Measurements from ENCODE around the gene MFN2.

DNA sequence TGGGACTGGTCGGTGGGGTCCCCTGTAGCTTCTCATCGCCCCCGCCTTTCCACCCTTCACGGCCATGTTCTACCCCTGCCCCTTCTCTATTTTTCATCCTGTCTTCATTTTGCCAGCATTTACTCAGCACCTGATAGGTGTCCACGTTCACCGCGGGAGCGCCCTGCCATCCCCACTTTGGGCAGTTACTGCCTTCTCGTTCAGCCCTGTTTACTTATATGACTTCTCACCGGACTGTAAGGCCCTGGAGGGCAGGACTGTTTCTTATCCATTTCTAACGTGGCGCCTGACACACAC, 380 bp downstream of the MFN2 start:
- TF ChIP-seq FOSL1 (IDR thresholded peaks at IDR 0.05; ENCODE audit: insufficient read depth, low read depth, low read length) (no peak), CHD2 (IDR thresholded peaks at IDR 0.05; ENCODE audit: low read length) (no peak), CTCF (IDR thresholded peaks at IDR 0.05; ENCODE audit: control extremely low read depth in 1 of 3, insufficient read depth in 1 of 3, low read depth in 1 of 3, low read length in 3 of 3) (no peak), RNF2 (IDR thresholded peaks at IDR 0.05; ENCODE audit: borderline replicate concordance, low read depth, low read length, missing control alignments, poor library complexity, severe bottlenecking) (no peak)

Data from H1 (cell line).